WTC11 (cell line): ENCODE data around the gene SLC25A30. TPM values are rescaled to one million over a fixed set of nuclear protein-coding genes. Genes with fewer than 3 reads are reported as not detected.

ENCODE experiments used
- ATAC-seq: fragments of 200-7000 bp; cut with Tn5 transposase; 2 replicates; pipeline ENCODE4 v1.10.0; 2021; ENCODE audit warnings: mild to moderate bottlenecking, moderate library complexity
- CTCF ChIA-PET: fragments of 300-600 bp; sonication (Branson Sonifier 250); formaldehyde crosslinking; loops from one replicate; lab custom pipeline; 2021; ENCODE audit warnings: antibody characterized with exemption; lab: Charles Lee
- POLR2A ChIA-PET: fragments of 350-600 bp; sonication (Branson Sonifier 250); formaldehyde crosslinking; loops from one replicate; lab custom pipeline; 2021; ENCODE audit warnings: antibody characterized with exemption; lab: Charles Lee
- DNase-seq: peaks from one replicate; pipeline ENCODE4 v3.0.0; 2021; ENCODE audit warnings: low spot score
- H3K27ac Mint-ChIP-seq: 2 replicates; pipeline ENCODE4 v1.8.0; 2021; ENCODE audit warnings: mixed read lengths
- H3K27me3 Mint-ChIP-seq: 2 replicates; pipeline ENCODE4 v1.8.0; 2021; ENCODE audit warnings: low read depth, mild to moderate bottlenecking, moderate library complexity, mixed read lengths
- H3K36me3 Mint-ChIP-seq: 2 replicates; pipeline ENCODE4 v1.8.0; 2021; ENCODE audit warnings: mixed read lengths
- H3K4me1 Mint-ChIP-seq: 2 replicates; pipeline ENCODE4 v1.8.0; 2022; ENCODE audit warnings: mixed read lengths
- H3K4me3 Mint-ChIP-seq: 2 replicates; pipeline ENCODE4 v1.8.0; 2021; ENCODE audit warnings: mild to moderate bottlenecking, moderate library complexity, mixed read lengths
- H3K9me3 Mint-ChIP-seq: 2 replicates; pipeline ENCODE4 v1.8.0; 2021; ENCODE audit warnings: mixed read lengths
- CBFB ChIP-seq: sonication (generic); formaldehyde crosslinking; IDR thresholded peaks from 2 replicates; pipeline ENCODE4 v1.8.1; 2022; ENCODE audit warnings: mild to moderate bottlenecking, low read depth, missing genetic modification reagents
- E2F1 ChIP-seq: sonication (generic); formaldehyde crosslinking; IDR thresholded peaks from 2 replicates; pipeline ENCODE4 v1.8.0; 2022; ENCODE audit warnings: mild to moderate bottlenecking, missing genetic modification reagents
- E2F4 ChIP-seq: sonication (generic); formaldehyde crosslinking; IDR thresholded peaks from 2 replicates; pipeline ENCODE4 v1.8.1; 2022; ENCODE audit warnings: low read depth, mild to moderate bottlenecking, moderate library complexity, missing genetic modification reagents, borderline replicate concordance
- EMX1 ChIP-seq: fragments of 250-450 bp; sonication (Bioruptor Pico); IDR thresholded peaks from 2 replicates; pipeline ENCODE4 v1.8.0; 2021; ENCODE audit warnings: mild to moderate bottlenecking
- ETV6 ChIP-seq: sonication (generic); formaldehyde crosslinking; IDR thresholded peaks from 2 replicates; pipeline ENCODE4 v1.8.1; 2022; ENCODE audit warnings: mild to moderate bottlenecking, missing genetic modification reagents
- FOXJ3 ChIP-seq: sonication (generic); formaldehyde crosslinking; IDR thresholded peaks from 2 replicates; pipeline ENCODE4 v1.9.0; 2021; ENCODE audit warnings: missing genetic modification reagents, mild to moderate bottlenecking, borderline replicate concordance
- FOXK1 ChIP-seq: sonication (generic); formaldehyde crosslinking; IDR thresholded peaks from 2 replicates; pipeline ENCODE4 v1.8.0; 2022; ENCODE audit warnings: mild to moderate bottlenecking, moderate library complexity, missing genetic modification reagents
- FOXP4 ChIP-seq: sonication (generic); formaldehyde crosslinking; IDR thresholded peaks from 2 replicates; pipeline ENCODE4 v1.8.0; 2022; ENCODE audit warnings: mild to moderate bottlenecking, missing genetic modification reagents
- GTF2I ChIP-seq: fragments of 250-450 bp; sonication (Bioruptor Pico); conservative IDR thresholded peaks from 2 replicates; pipeline ENCODE4 v1.4.0; 2021; ENCODE audit warnings: mild to moderate bottlenecking
- HMGA2 ChIP-seq: fragments of 250-450 bp; sonication (Bioruptor Pico); IDR thresholded peaks from 2 replicates; pipeline ENCODE4 v1.4.0; 2021; ENCODE audit warnings: mild to moderate bottlenecking, moderate library complexity
- JAZF1 ChIP-seq: fragments of 250-450 bp; sonication (Bioruptor Pico); IDR thresholded peaks from 2 replicates; pipeline ENCODE4 v1.9.0; 2021; ENCODE audit warnings: moderate library complexity, mild to moderate bottlenecking, inconsistent platforms
- KAT7 ChIP-seq: sonication (generic); formaldehyde crosslinking; IDR thresholded peaks from 2 replicates; pipeline ENCODE4 v1.8.1; 2023; ENCODE audit warnings: missing genetic modification reagents, mild to moderate bottlenecking, borderline replicate concordance
- MYBL2 ChIP-seq: sonication (generic); formaldehyde crosslinking; IDR thresholded peaks from 2 replicates; pipeline ENCODE4 v1.8.1; 2023; ENCODE audit warnings: mild to moderate bottlenecking, moderate library complexity, missing genetic modification reagents
- NFYB ChIP-seq: sonication (generic); formaldehyde crosslinking; conservative IDR thresholded peaks from 2 replicates; pipeline ENCODE4 v1.8.0; 2022; ENCODE audit warnings: low read depth, missing genetic modification reagents
- NR3C1 ChIP-seq: sonication (generic); formaldehyde crosslinking; conservative IDR thresholded peaks from 2 replicates; pipeline ENCODE4 v1.8.1; 2023; ENCODE audit warnings: low read depth, mild to moderate bottlenecking, missing genetic modification reagents
- PRDM15 ChIP-seq: sonication (generic); formaldehyde crosslinking; IDR thresholded peaks from 2 replicates; pipeline ENCODE4 v1.8.0; 2022; ENCODE audit warnings: missing genetic modification reagents
- PRRX2 ChIP-seq: fragments of 250-450 bp; sonication (Bioruptor Pico); IDR thresholded peaks from 2 replicates; pipeline ENCODE4 v1.8.0; 2021; ENCODE audit warnings: mild to moderate bottlenecking
- SP1 ChIP-seq: sonication (generic); formaldehyde crosslinking; conservative IDR thresholded peaks from 2 replicates; pipeline ENCODE4 v1.8.1; 2022; ENCODE audit warnings: missing genetic modification reagents
- TP53 ChIP-seq: sonication (generic); formaldehyde crosslinking; IDR thresholded peaks from 2 replicates; pipeline ENCODE4 v1.8.1; 2023; ENCODE audit warnings: mild to moderate bottlenecking, missing genetic modification reagents
- USF2 ChIP-seq: sonication (generic); formaldehyde crosslinking; IDR thresholded peaks from 2 replicates; pipeline ENCODE4 v1.8.1; 2023; ENCODE audit warnings: mild to moderate bottlenecking, missing genetic modification reagents, moderate library complexity
- ZNF219 ChIP-seq: sonication (generic); formaldehyde crosslinking; IDR thresholded peaks from 2 replicates; pipeline ENCODE4 v1.8.0; 2023; ENCODE audit warnings: missing genetic modification reagents, mild to moderate bottlenecking, borderline replicate concordance
- ZNF396 ChIP-seq: fragments of 250-450 bp; sonication (Bioruptor Pico); IDR thresholded peaks from 2 replicates; pipeline ENCODE4 v1.8.0; 2021; ENCODE audit warnings: mild to moderate bottlenecking, moderate library complexity, borderline replicate concordance
- ZNF423 ChIP-seq: fragments of 250-450 bp; sonication (Bioruptor Pico); IDR thresholded peaks from 2 replicates; pipeline ENCODE4 v2.1.2; 2022; ENCODE audit warnings: mild to moderate bottlenecking, moderate library complexity
- total RNA-seq: library from RNA; stranded (reverse); gene quantifications from 3 replicates; pipeline ENCODE4 v1.2.3, GENCODE V29; 2021

Gene SLC25A30
- total RNA-seq, 1 experiment from 2014 or later: 8.2 TPM

- no peak for DNase-seq
- CTCF ChIA-PET: interaction anchor here (1.0 to 1.3 kb wide), 2 partner anchors 13 to 14 kb away, joined by 3 to 4 read pairs; no protein-coding TSS in a partner anchor
Observed at GRCh38 chr13:45356966-45357672, 61.1 kb downstream of the SLC25A30 start.

GRCh38 chr13:45353895-45354294 is 64.3 kb downstream of the SLC25A30 start:
- TF ChIP-seq TP53 (CRISPR knock-in tag) (no peak), NFYB (CRISPR knock-in tag) (no peak), USF2 (CRISPR knock-in tag) (no peak), HMGA2 (CRISPR knock-in tag) (no peak), FOXP4 (CRISPR knock-in tag) (no peak), SP1 (CRISPR knock-in tag) (no peak), KAT7 (CRISPR knock-in tag) (no peak), E2F4 (CRISPR knock-in tag) (no peak), E2F1 (CRISPR knock-in tag) (no peak), EMX1 (CRISPR knock-in tag) (no peak), FOXK1 (CRISPR knock-in tag) (no peak), FOXJ3 (CRISPR knock-in tag) (no peak)
- Mint-ChIP-seq H3K27me3 (no peaks in the 10 kb centered on the region), H3K4me3 (no peak overlapping the region), H3K27ac (no peak overlapping the region), H3K36me3 (peaks cover 41% of the 10 kb centered on the region), H3K4me1 (no peaks in the 10 kb centered on the region), H3K9me3 (no peaks in the 10 kb centered on the region)
- no peak for ATAC-seq
- POLR2A ChIA-PET: no interaction called here
- CTCF ChIA-PET: interaction anchor here (0.7 kb wide), 1 partner anchor 17 kb away, joined by 3 read pairs; no protein-coding TSS in a partner anchor
- no peak for DNase-seq

More at GRCh38 chr13:45356966-45357672, 61.1 kb downstream of the SLC25A30 start:
- TF ChIP-seq CBFB (CRISPR knock-in tag): no peak
- TF ChIP-seq ZNF423 (CRISPR knock-in tag): no peak
- no peak for TF ChIP-seq PRRX2 (CRISPR knock-in tag)
- Mint-ChIP-seq H3K9me3 (no peaks in the 10 kb centered on the region), H3K27ac (no peak overlapping the region; the same call in 1 of the 2 replicates), H3K4me3 (no peak overlapping the region), H3K36me3 (peaks cover 31% of the 10 kb centered on the region), H3K4me1 (peaks cover 5% of the 10 kb centered on the region), H3K27me3 (no peaks in the 10 kb centered on the region; the same call in 1 of the 2 replicates)
- no peak for ATAC-seq
- POLR2A ChIA-PET: no interaction called here

GRCh38 chr13:45352031-45352430 is 66.1 kb downstream of the SLC25A30 start:
- DNase-seq (no peak), ATAC-seq (no peak)
- H3K27ac Mint-ChIP-seq: no peak overlapping the region
- H3K4me3 Mint-ChIP-seq: no peak overlapping the region
- H3K27me3 Mint-ChIP-seq: no peaks in the 10 kb centered on the region
- ChIA-PET CTCF (interaction anchor here (2.0 kb wide), 1 partner anchor 10 kb away, joined by 7 read pairs; no protein-coding TSS in a partner anchor), POLR2A (interaction anchor here (0.6 to 0.7 kb wide), 2 partner anchors 23 to 24 kb away, joined by 5 read pairs; no protein-coding TSS in a partner anchor)
- no peaks in the 10 kb centered on the region for H3K9me3 Mint-ChIP-seq
- H3K36me3 Mint-ChIP-seq: peaks cover 37% of the 10 kb centered on the region
- H3K4me1 Mint-ChIP-seq: no peaks in the 10 kb centered on the region
- TF ChIP-seq NR3C1 (CRISPR knock-in tag) (no peak), JAZF1 (CRISPR knock-in tag) (no peak), GTF2I (no peak), ZNF396 (CRISPR knock-in tag) (no peak), ETV6 (no peak), MYBL2 (CRISPR knock-in tag) (no peak), PRDM15 (CRISPR knock-in tag) (no peak), ZNF219 (CRISPR knock-in tag) (no peak), FOXJ3 (CRISPR knock-in tag) (no peak)
